T-cell (primary cell): ENCODE data around the gene OR51E1. TPM values are rescaled to one million over a fixed set of nuclear protein-coding genes. Genes with fewer than 3 reads are reported as not detected.

ENCODE experiments used
- ATAC-seq, 4 experiments: fragments of 200-7000 bp in 3 of 4; fragments of 150-1000 bp in 1 of 4; cut with Tn5 transposase; replicated peaks in 1 of 4; 1 replicate in 3 of 4; 2 replicates in 1 of 4; pipeline ENCODE4 v1.10.0; 2021; ENCODE audit warnings: moderate library complexity in 3 of 4, mild to moderate bottlenecking in 2 of 4, moderate number of reproducible peaks in 1 of 4
- CTCF ChIA-PET, 2 donors: fragments of 300-600 bp; sonication (Branson Sonifier 250); formaldehyde crosslinking; loops; one replicate each; lab custom pipeline; 2022; ENCODE audit warnings: antibody characterized with exemption in 2 of 2; lab: Charles Lee
- POLR2A ChIA-PET, 2 donors: fragments of 300-600 bp; sonication (Branson Sonifier 250); formaldehyde crosslinking; loops; one replicate each; lab custom pipeline; 2022; ENCODE audit warnings: antibody characterized with exemption in 2 of 2; lab: Charles Lee
- DNase-seq, 35 experiments: peaks; one replicate each; pipeline versions ENCODE4 v3.0.0 to v3.0.0-alpha.2; 2013 to 2023
- H3K27ac ChIP-seq: one replicate; pipeline ENCODE4 v1.5.1; 2013; ENCODE audit warnings: low read length
- H3K27me3 ChIP-seq, 2 experiments: replicated peaks in 1 of 2; 1 replicate in 1 of 2; 2 replicates in 1 of 2; pipeline versions ENCODE4 v1.6.1 to v1.7.0; 2013; ENCODE audit warnings: low read length in 1 of 2, mixed read lengths in 1 of 2; ENCODE audit not compliant: control insufficient read depth in 2 of 2, insufficient read depth in 2 of 2; ENCODE audit errors: extremely low read depth in 1 of 2
- H3K36me3 ChIP-seq, 2 donors: 1 replicate in 1 of 2; 2 replicates in 1 of 2; pipeline versions ENCODE4 v1.6.1 to v1.7.0; 2013; ENCODE audit warnings: low read length in 1 of 2; ENCODE audit not compliant: control insufficient read depth in 2 of 2, insufficient read depth in 1 of 2; ENCODE audit errors: extremely low read depth in 1 of 2
- H3K4me1 ChIP-seq, 2 experiments: 1 replicate in 1 of 2; 2 replicates in 1 of 2; pipeline versions ENCODE4 v1.6.1 to v1.7.0; 2013; ENCODE audit warnings: low read length in 2 of 2, mixed read lengths in 1 of 2; ENCODE audit not compliant: insufficient read depth in 2 of 2, control insufficient read depth in 1 of 2; ENCODE audit errors: extremely low read depth in 1 of 2
- H3K4me3 ChIP-seq, 2 donors: 1 replicate in 1 of 2; 2 replicates in 1 of 2; pipeline versions ENCODE4 v1.5.1 to v1.7.0; 2013; ENCODE audit warnings: mild to moderate bottlenecking in 2 of 2, low read length in 1 of 2, moderate library complexity in 1 of 2; ENCODE audit not compliant: control insufficient read depth in 1 of 2; ENCODE audit errors: extremely low read depth in 1 of 2
- H3K9me3 ChIP-seq: 2 replicates; pipeline ENCODE4 v1.7.0; 2013
- H3K27ac Mint-ChIP-seq, 2 donors: one replicate each; pipeline ENCODE4 v1.8.0; 2020 to 2021; ENCODE audit warnings: mild to moderate bottlenecking in 2 of 2, mixed read lengths in 2 of 2
- H3K27me3 Mint-ChIP-seq, 2 donors: one replicate each; pipeline ENCODE4 v1.8.0; 2021 to 2022; ENCODE audit warnings: mixed read lengths in 2 of 2
- H3K36me3 Mint-ChIP-seq: one replicate; pipeline ENCODE4 v1.8.0; 2021; ENCODE audit warnings: mixed read lengths
- H3K4me1 Mint-ChIP-seq, 3 donors: one replicate each; pipeline ENCODE4 v1.8.0; 2020 to 2022; ENCODE audit warnings: mixed read lengths in 3 of 3, mild to moderate bottlenecking in 1 of 3
- H3K4me3 Mint-ChIP-seq, 3 donors: one replicate each; pipeline ENCODE4 v1.8.0; 2020 to 2022; ENCODE audit warnings: mild to moderate bottlenecking in 3 of 3, mixed read lengths in 3 of 3, moderate library complexity in 3 of 3
- H3K9me3 Mint-ChIP-seq, 3 donors: one replicate each; pipeline ENCODE4 v1.8.0; 2020 to 2022; ENCODE audit warnings: mixed read lengths in 3 of 3
- WGBS: methylation state at CpG from one replicate; pipeline ENCODE4 v1.1.5; 2013; ENCODE audit warnings: missing lambda C conversion rate; ENCODE audit not compliant: insufficient coverage; 5-methylcytosine and 5-hydroxymethylcytosine counted together
- total RNA-seq, 35 experiments: library from RNA in 6 of 35; stranded (reverse) in 6 of 35; fragments of 120-200 nt in 1 of 35; gene quantifications; one replicate each; pipeline versions ENCODE4 v1.2.1 to v1.2.4 and lab custom pipeline; 2013 to 2026

The OR51E1 gene
- total RNA-seq, 5 donors from 2014 or later (not counting 1 experiment from before 2014, with no cell fraction given): not detected

GRCh38 chr11:4664183-4664582 lies 20.4 kb downstream of the OR51E1 start:
- no peak for ATAC-seq

GRCh38 chr11:4664786-4665185 lies 21.0 kb downstream of the OR51E1 start:
- Mint-ChIP-seq H3K4me1 (no peaks in the 10 kb centered on the region), H3K27me3 (peaks cover 18 to 19% of the 10 kb centered on the region in 2 donors), H3K36me3 (no peaks in the 10 kb centered on the region), H3K27ac (no peak overlapping the region), H3K9me3 (no peaks in the 10 kb centered on the region), H3K4me3 (no peak overlapping the region)
- CTCF ChIA-PET: no interaction called here
- POLR2A ChIA-PET: no interaction called here
- DNase-seq (no peak), ATAC-seq (no peak)
- Histone ChIP-seq H3K9me3 (no peaks in the 10 kb centered on the region), H3K36me3 (no peaks in the 10 kb centered on the region), H3K4me1 (no peaks in the 10 kb centered on the region), H3K27ac (no peak overlapping the region), H3K27me3 (peaks cover 0 to 11% of the 10 kb centered on the region in 2 experiments), H3K4me3 (no peak overlapping the region)
- 80% methylated on average over 1 of the region's 3 CpGs for WGBS

More at GRCh38 chr11:4664183-4664582, 20.4 kb downstream of the OR51E1 start:
- DNase-seq: no peak
- ChIA-PET POLR2A (no interaction called here), CTCF (no interaction called here)
- Mint-ChIP-seq H3K27me3 (peaks cover 18 to 19% of the 10 kb centered on the region in 2 donors), H3K9me3 (no peaks in the 10 kb centered on the region), H3K27ac (no peak overlapping the region), H3K4me1 (no peaks in the 10 kb centered on the region), H3K4me3 (no peak overlapping the region), H3K36me3 (no peaks in the 10 kb centered on the region)
- 100% methylated on average over 1 of the region's 3 CpGs for WGBS
- Histone ChIP-seq H3K27ac (no peak overlapping the region), H3K4me3 (no peak overlapping the region), H3K27me3 (peaks cover 0 to 11% of the 10 kb centered on the region in 2 experiments), H3K9me3 (no peaks in the 10 kb centered on the region), H3K4me1 (no peaks in the 10 kb centered on the region), H3K36me3 (no peaks in the 10 kb centered on the region)

- Mint-ChIP-seq H3K4me1 (no peaks in the 10 kb centered on the region), H3K36me3 (no peaks in the 10 kb centered on the region), H3K27ac (no peak overlapping the region), H3K4me3 (no peak overlapping the region), H3K9me3 (no peaks in the 10 kb centered on the region), H3K27me3 (peaks cover 14 to 19% of the 10 kb centered on the region in 2 donors)
- 60% methylated on average over 1 of the region's 2 CpGs for WGBS
- no peaks in the 10 kb centered on the region for H3K36me3 ChIP-seq
- no peak overlapping the region for H3K4me3 ChIP-seq
- ChIA-PET CTCF (no interaction called here), POLR2A (no interaction called here)
- H3K9me3 ChIP-seq: no peaks in the 10 kb centered on the region
- no peak overlapping the region for H3K27ac ChIP-seq
- H3K27me3 ChIP-seq: peaks cover 0 to 11% of the 10 kb centered on the region in 2 experiments
- no peaks in the 10 kb centered on the region for H3K4me1 ChIP-seq
- ATAC-seq (no peak), DNase-seq (no peak)
These were observed 21.6 kb downstream of the OR51E1 start for GRCh38 chr11:4665424-4665823.

- Mint-ChIP-seq H3K4me3 (no peak overlapping the region), H3K27ac (no peak overlapping the region), H3K27me3 (peaks cover 29 to 35% of the 10 kb centered on the region in 2 donors), H3K36me3 (no peaks in the 10 kb centered on the region), H3K4me1 (no peaks in the 10 kb centered on the region), H3K9me3 (no peaks in the 10 kb centered on the region)
- Histone ChIP-seq H3K4me1 (no peaks in the 10 kb centered on the region), H3K27me3 (peaks cover 0 to 2% of the 10 kb centered on the region in 2 experiments), H3K4me3 (no peak overlapping the region), H3K9me3 (no peaks in the 10 kb centered on the region), H3K36me3 (no peaks in the 10 kb centered on the region), H3K27ac (no peak overlapping the region)
- POLR2A ChIA-PET: no interaction called here
- CTCF ChIA-PET: no interaction called here
- WGBS: 33% methylated on average over 1 of the region's 2 CpGs
- no peak for ATAC-seq
- no peak for DNase-seq
These were observed 28.0 kb downstream of the OR51E1 start for GRCh38 chr11:4671741-4672140.

GRCh38 chr11:4672470-4672869 lies 28.7 kb downstream of the OR51E1 start:
- Mint-ChIP-seq H3K36me3 (no peaks in the 10 kb centered on the region), H3K4me3 (no peak overlapping the region), H3K27ac (no peak overlapping the region), H3K9me3 (no peaks in the 10 kb centered on the region), H3K4me1 (no peaks in the 10 kb centered on the region), H3K27me3 (peaks cover 30 to 36% of the 10 kb centered on the region in 2 donors)
- Histone ChIP-seq H3K4me3 (no peak overlapping the region), H3K9me3 (no peaks in the 10 kb centered on the region), H3K36me3 (no peaks in the 10 kb centered on the region), H3K4me1 (no peaks in the 10 kb centered on the region), H3K27ac (no peak overlapping the region), H3K27me3 (peaks cover 0 to 2% of the 10 kb centered on the region in 2 experiments)
- ChIA-PET CTCF (no interaction called here), POLR2A (no interaction called here)
- no CpG with 5 or more reads among the region's 3 CpGs for WGBS
- no peak for ATAC-seq
- DNase-seq: no peak

- Histone ChIP-seq H3K36me3 (no peaks in the 10 kb centered on the region), H3K4me1 (no peaks in the 10 kb centered on the region), H3K9me3 (no peaks in the 10 kb centered on the region), H3K27me3 (peaks cover 0 to 2% of the 10 kb centered on the region in 2 experiments), H3K27ac (no peak overlapping the region), H3K4me3 (no peak overlapping the region)
- Mint-ChIP-seq H3K4me3 (no peak overlapping the region), H3K9me3 (no peaks in the 10 kb centered on the region), H3K27ac (no peak overlapping the region), H3K36me3 (no peaks in the 10 kb centered on the region), H3K4me1 (no peaks in the 10 kb centered on the region), H3K27me3 (peaks cover 30 to 36% of the 10 kb centered on the region in 2 donors)
- no peak for DNase-seq
- CTCF ChIA-PET: no interaction called here
- POLR2A ChIA-PET: no interaction called here
- ATAC-seq: no peak
- WGBS: 90% methylated on average over 1 of the region's 2 CpGs
These were observed 30.0 kb downstream of the OR51E1 start for GRCh38 chr11:4673781-4674180.

GRCh38 chr11:4677948-4678347 lies 34.2 kb downstream of the OR51E1 start:
- H3K4me1 ChIP-seq: no peaks in the 10 kb centered on the region
- H3K4me1 Mint-ChIP-seq: no peaks in the 10 kb centered on the region

More at GRCh38 chr11:4677948-4678347, 34.2 kb downstream of the OR51E1 start:
- ATAC-seq (no peak), DNase-seq (no peak)
- peaks cover 19 to 49% of the 10 kb centered on the region in 2 donors for H3K27me3 Mint-ChIP-seq
- H3K27ac ChIP-seq: no peak overlapping the region
- CTCF ChIA-PET: no interaction called here
- POLR2A ChIA-PET: no interaction called here
- H3K36me3 ChIP-seq: no peaks in the 10 kb centered on the region
- H3K4me3 ChIP-seq: no peak overlapping the region
- H3K27ac Mint-ChIP-seq: no peak overlapping the region
- H3K4me3 Mint-ChIP-seq: no peak overlapping the region
- WGBS: no CpG with 5 or more reads among the region's 2 CpGs
- peaks cover 0 to 2% of the 10 kb centered on the region in 2 experiments for H3K27me3 ChIP-seq
- H3K9me3 Mint-ChIP-seq: no peaks in the 10 kb centered on the region
- H3K9me3 ChIP-seq: no peaks in the 10 kb centered on the region
- H3K36me3 Mint-ChIP-seq: no peaks in the 10 kb centered on the region
